HG02623 (cell line): ENCODE data around the gene THBS2.

Source experiments
- ATAC-seq: cut with Tn5 transposase; IDR thresholded peaks from one replicate; pipeline ENCODE4 v1.9.1; 2021; ENCODE audit warnings: moderate library complexity; ENCODE audit not compliant: unreplicated experiment

Gene THBS2

GRCh38 chr6:169251371-169251802 lies 2.3 kb downstream of the THBS2 start:
- no peak for ATAC-seq

- ATAC-seq = no peak
Observed at GRCh38 chr6:169250660-169251059, 3.0 kb downstream of the THBS2 start.

GRCh38 chr6:169249057-169249456 lies 4.6 kb downstream of the THBS2 start:
- ATAC-seq = no peak

GRCh38 chr6:169248521-169248971 lies 5.1 kb downstream of the THBS2 start:
- no peak for ATAC-seq

GRCh38 chr6:169247991-169248390 lies 5.7 kb downstream of the THBS2 start:
- ATAC-seq = no peak

- no peak for ATAC-seq
Observed at GRCh38 chr6:169247419-169247818, 6.2 kb downstream of the THBS2 start.

- ATAC-seq = no peak
Observed at GRCh38 chr6:169246445-169246844, 7.2 kb downstream of the THBS2 start.

GRCh38 chr6:169244684-169245383 lies 8.8 kb downstream of the THBS2 start:
- no peak for ATAC-seq

GRCh38 chr6:169243661-169244060 lies 10.0 kb downstream of the THBS2 start:
- no peak for ATAC-seq

- no peak for ATAC-seq
Observed at GRCh38 chr6:169243186-169243585, 10.5 kb downstream of the THBS2 start.

GRCh38 chr6:169241688-169242350 lies 11.8 kb downstream of the THBS2 start:
- ATAC-seq = no peak

GRCh38 chr6:169240591-169241390 lies 12.9 kb downstream of the THBS2 start:
- ATAC-seq = no peak

- ATAC-seq = no peak
Observed at GRCh38 chr6:169240125-169240524, 13.5 kb downstream of the THBS2 start.

- ATAC-seq = no peak
Observed at GRCh38 chr6:169239181-169239580, 14.5 kb downstream of the THBS2 start.

GRCh38 chr6:169238766-169239165 lies 14.9 kb downstream of the THBS2 start:
- ATAC-seq = no peak

GRCh38 chr6:169237496-169238134 lies 16.0 kb downstream of the THBS2 start:
- no peak for ATAC-seq

GRCh38 chr6:169236988-169237387 lies 16.7 kb downstream of the THBS2 start:
- ATAC-seq = no peak

- ATAC-seq = no peak
Observed at GRCh38 chr6:169236545-169236944, 17.1 kb downstream of the THBS2 start.

GRCh38 chr6:169235286-169235685 lies 18.4 kb downstream of the THBS2 start:
- ATAC-seq = no peak

GRCh38 chr6:169234634-169235033 lies 19.0 kb downstream of the THBS2 start:
- ATAC-seq = no peak

GRCh38 chr6:169233832-169234231 lies 19.8 kb downstream of the THBS2 start:
- no peak for ATAC-seq
